Nucleus accumbens (tissue), 56 donors: ENCODE measurements around the gene PTDSS2.
"Not testable (repeated sequence)": the region's sequence is repeated elsewhere in the genome, so short reads cannot be mapped to it uniquely, and the experiment has no call there.

Experiments
- DNase-seq, 56 donors: peaks; one replicate each; lab custom pipeline; 2025; lab: John Stamatoyannopoulos, UW

PTDSS2 gene

DNA sequence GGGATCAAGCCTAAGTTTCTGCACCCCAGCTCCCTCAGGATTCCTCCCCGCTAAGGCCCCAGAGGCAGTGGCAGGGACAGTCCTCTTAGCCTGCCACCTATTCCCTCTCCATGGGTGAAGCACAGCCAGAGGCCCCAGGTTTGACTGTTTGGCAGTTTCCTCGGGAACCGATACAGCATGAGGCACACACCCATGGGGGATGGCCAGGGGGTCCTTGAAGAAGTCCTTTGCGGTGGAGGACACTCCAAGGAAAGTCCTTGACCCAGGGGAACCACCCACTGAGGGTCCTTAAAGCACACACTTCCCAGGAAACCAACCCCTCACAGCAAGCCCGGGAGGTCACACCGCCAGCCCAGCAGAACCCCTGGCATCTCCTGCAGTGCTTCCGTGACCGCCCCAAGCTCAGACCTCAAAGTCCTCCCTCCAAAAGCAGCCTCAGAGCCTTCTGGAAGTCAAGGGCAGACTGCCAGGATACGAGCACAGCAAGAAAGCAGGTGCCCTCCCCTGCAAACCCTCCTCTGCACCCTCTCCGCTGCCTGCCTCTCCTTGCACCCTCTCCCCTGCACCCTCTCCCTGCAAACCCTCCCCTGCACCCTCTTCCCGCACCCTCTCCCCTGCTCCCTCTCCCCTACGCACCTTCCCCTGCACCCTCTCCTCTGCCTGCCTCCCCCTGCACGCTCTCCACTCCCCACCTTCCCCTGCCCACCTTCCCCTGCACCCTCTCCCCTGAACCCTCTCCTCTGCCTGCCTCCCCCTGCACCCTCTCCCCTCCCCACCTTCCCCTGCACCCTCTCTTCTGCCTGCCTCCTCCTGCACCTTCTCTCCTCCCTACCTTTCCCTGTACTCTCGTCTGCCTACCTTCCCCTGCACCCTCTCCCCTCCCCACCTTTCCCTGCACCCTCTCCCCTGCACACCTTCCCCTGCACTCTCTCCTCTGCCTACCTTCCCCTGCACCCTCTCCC is 36.7 kb upstream of the PTDSS2 start:
- DNase-seq: no peak

GRCh38 chr11:414318-414857 is 35.7 kb upstream of the PTDSS2 start:
- DNase-seq: no peak

DNA sequence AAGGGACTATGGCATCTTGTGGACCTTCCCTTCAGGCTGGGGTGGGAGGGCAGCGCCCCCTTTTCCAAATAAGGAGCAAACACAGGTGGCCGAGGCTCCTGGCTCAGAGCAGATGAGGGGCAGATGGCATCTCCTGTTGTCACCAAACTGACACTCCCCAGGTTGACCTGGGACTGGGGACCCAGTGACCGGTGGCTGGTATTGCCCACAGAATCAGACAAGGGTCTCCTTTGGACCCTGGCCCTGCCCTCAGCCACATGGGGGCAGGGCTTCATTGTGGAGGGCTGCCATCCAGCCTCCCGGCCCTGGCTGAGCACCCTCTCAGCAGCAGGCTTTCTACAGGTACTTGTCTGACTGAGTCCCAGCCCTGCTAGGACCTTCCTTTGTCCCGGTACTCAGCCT is 34.4 kb upstream of the PTDSS2 start:
- DNase-seq: no peak

- DNase-seq: no peak
Measured at GRCh38 chr11:416051-416756, 33.9 kb upstream of the PTDSS2 start.

GRCh38 chr11:416757-417621 is 33.1 kb upstream of the PTDSS2 start:
- no peak for DNase-seq

DNA sequence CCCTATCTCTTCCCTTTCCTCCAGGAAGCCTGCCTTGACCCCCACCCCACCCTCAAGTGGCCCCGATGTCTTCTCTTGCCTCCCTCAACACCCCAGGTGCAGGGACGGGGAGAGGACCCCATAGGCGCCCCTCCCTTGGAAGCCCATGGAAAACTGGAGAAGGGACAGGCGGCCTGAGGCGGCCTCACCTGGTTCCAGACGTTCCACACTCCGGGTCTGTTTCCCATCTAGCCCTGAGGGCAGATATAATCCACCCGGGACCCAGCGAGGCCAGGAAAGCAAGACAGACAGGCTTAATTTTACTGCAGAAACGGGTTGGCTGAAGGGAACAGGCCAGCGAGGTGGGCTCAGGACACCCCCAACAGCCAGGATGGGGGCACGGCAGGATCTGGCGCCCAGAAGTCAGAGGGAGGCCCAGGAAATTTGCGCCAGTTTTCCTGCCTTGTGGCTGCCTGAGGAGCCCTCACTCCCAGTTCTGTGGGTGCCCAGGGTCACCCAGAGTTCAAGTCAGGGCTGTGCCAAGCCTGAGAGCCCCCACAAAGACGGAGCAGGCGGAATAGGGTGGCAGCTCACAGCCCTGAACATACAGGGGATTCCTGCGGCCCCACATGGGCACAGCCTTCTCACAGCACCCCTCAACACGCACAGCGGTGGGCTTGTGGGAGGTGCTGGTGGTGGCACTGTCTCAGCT is 32.3 kb upstream of the PTDSS2 start:
- no peak for DNase-seq

DNA sequence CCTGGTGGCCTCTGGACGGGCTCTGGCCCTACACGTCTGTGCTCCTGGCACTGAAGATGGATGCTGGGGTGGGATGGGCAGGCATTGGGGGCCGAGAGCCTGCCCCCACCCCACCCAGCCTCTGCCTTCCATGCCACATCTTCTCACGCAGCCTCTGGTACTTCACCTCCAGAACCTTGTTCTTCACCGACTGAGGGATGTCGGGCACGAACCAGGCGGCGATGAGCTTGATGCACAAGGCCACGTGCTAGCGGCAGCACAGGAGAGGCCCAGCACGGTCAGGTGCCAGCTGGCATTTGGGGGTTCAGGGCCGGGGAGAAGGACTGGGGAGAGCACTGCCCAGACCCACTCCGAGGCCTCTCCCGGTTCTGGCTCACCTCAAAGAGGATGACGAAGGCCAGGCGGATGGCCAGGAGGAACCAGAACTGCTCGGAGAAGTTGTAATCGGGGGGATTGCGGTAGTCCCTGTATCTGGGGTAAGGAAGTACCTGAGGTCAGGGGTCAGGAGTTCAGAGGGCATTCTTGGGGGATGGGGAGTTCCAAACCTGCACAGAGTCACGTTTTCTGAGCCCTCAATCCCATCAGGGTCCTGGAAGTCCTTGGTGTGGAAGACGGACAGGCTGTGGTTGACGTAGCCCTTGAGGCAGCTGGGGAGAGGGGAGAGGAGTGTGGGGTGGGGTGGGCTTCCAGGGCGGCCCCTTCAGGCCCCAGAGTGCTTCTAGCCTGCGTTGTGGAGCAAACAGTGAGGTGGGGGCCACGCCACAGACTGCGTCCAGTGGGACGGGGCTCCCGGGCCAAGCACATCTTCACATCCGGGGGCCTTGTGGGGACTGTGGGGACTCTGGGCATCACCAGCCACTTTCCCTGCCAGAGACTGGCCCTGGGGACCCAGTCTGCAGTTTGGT is 31.5 kb upstream of the PTDSS2 start:
- no peak for DNase-seq

- DNase-seq: no peak
Measured at GRCh38 chr11:419248-420005, 30.7 kb upstream of the PTDSS2 start.

- DNase-seq: no peak
Measured at GRCh38 chr11:420054-420910, 29.8 kb upstream of the PTDSS2 start.

DNA sequence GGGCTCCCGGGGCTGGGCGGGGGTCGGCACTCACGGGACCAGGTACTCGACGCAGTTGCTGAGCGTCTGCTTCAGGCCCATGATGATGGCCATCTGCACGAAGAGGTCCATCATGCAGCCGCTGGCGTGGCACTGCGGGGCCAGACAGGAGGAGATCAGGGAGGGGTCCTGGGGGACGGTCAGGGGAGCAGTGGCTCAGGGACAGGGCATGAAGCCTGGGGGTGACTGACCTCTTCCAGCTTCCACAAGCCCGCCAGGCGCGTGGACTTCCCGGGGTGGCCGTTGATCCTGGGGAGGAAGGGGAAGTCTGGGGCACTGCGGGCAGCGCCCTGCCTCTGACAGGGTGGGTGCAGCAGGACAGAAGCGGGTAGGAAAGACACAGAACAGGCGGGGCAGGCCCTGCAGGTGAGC is 29.2 kb upstream of the PTDSS2 start:
- DNase-seq: no peak

DNA sequence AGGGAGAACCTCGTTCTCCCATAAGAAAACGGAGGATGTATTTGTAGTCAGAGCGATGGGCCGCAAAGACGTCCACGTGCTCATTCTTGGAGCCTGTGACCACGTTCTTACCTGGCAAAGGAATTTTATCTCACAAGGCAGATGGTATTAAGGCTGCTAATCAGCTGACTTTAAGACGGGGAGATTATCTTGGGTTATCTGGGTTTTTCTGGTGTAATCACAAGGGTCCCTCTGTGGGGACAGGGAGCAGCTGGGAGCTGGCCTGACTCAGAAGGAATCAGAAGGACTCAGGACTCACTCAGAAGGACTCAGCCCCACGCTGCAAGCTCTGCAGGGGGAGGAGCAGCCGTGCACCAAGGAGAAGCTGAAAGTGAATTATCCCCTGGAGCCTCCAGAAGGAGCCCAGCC is 27.8 kb upstream of the PTDSS2 start:
- DNase-seq: no peak

- DNase-seq: no peak
Measured at GRCh38 chr11:424232-424631, 25.8 kb upstream of the PTDSS2 start.

DNA sequence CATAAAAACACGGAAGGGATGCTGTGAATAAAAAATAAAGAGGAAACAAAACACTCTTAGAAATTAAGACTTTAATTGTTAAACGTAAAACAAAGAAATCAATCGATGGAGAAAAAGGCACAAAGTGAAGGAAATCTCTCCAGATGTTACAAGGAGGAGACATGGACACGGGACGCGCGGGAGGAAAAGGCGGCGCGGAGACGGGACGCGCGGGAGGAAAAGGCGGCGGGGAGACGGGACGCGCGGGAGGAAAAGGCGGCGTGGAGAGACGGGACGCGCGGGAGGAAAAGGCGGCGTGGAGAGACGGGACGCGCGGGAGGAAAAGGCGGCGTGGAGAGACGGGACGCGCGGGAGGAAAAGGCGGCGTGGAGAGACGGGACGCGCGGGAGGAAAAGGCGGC is 25.3 kb upstream of the PTDSS2 start:
- not testable (repeated sequence) for DNase-seq

DNA sequence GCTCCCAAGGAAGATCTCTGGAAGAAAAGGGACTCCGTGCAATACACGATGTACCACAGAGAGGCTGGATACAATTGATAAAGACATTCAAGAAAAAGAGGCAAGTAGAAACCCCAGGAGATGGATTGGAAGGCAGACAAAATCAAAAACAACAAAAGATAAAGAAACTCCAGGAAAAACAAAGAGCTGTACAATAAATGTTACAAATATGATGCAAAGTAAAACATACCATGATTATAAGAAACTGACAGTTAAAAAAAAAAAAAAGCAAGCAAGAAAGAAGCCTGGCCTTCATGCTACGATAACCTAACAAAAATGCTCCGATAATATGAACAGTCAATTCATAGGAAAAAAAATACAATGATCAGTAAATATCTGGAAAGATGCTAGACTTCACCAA is 24.8 kb upstream of the PTDSS2 start:
- DNase-seq: no peak

GRCh38 chr11:426851-427250 is 23.2 kb upstream of the PTDSS2 start:
- no peak for DNase-seq

GRCh38 chr11:428295-428694 is 21.8 kb upstream of the PTDSS2 start:
- no peak for DNase-seq

- DNase-seq: no peak
Measured at GRCh38 chr11:429391-429790, 20.7 kb upstream of the PTDSS2 start.
